DND-41 (cell line): ENCODE measurements around the gene NR3C1.

ENCODE experiments used
- ATAC-seq: fragments of 200-7000 bp; cut with Tn5 transposase; 3 replicates; pipeline ENCODE4 v1.9.1; 2021; ENCODE audit warnings: low read depth; ENCODE audit not compliant: insufficient read depth
- DNase-seq: peaks from one replicate; pipeline ENCODE4 v3.0.0-alpha.2; 2020
- H2AFZ ChIP-seq: 2 replicates; pipeline ENCODE4 v1.6.0; 2012; ENCODE audit warnings: low read depth, low read length
- H3K27ac ChIP-seq: 2 replicates; pipeline ENCODE4 v1.5.1; 2012; ENCODE audit warnings: low read length, inconsistent platforms
- H3K27me3 ChIP-seq: fragments of 200-600 bp; sonication (generic); 2 replicates; pipeline ENCODE4 v1.6.0; 2012; ENCODE audit warnings: low read length, mild to moderate bottlenecking, inconsistent platforms; ENCODE audit not compliant: insufficient read depth, poor library complexity
- H3K36me3 ChIP-seq: 2 replicates; pipeline ENCODE4 v1.5.1; 2012; ENCODE audit warnings: low read length, inconsistent platforms; ENCODE audit not compliant: insufficient read depth
- H3K4me1 ChIP-seq: 2 replicates; pipeline ENCODE4 v1.5.1; 2012; ENCODE audit warnings: mild to moderate bottlenecking, low read length; ENCODE audit not compliant: insufficient read depth
- H3K4me2 ChIP-seq: 2 replicates; pipeline ENCODE4 v1.6.0; 2012; ENCODE audit warnings: mild to moderate bottlenecking, moderate library complexity, low read length, inconsistent platforms; ENCODE audit not compliant: insufficient read depth
- H3K4me3 ChIP-seq, 2 experiments: fragments of 200-600 bp in 1 of 2; shearing (Covaris generic) in 1 of 2; 2 replicates each; pipeline ENCODE4 v1.5.1; 2012 to 2016; ENCODE audit warnings: inconsistent platforms in 2 of 2, low read length in 2 of 2, mild to moderate bottlenecking in 2 of 2, low read depth in 1 of 2, moderate library complexity in 1 of 2
- H3K79me2 ChIP-seq: 2 replicates; pipeline ENCODE4 v1.6.0; 2012; ENCODE audit warnings: low read length, inconsistent platforms; ENCODE audit not compliant: insufficient read depth
- H3K9ac ChIP-seq: 2 replicates; pipeline ENCODE4 v1.6.0; 2012; ENCODE audit warnings: low read depth, mild to moderate bottlenecking, inconsistent platforms, low read length, moderate library complexity
- H3K9me3 ChIP-seq: 2 replicates; pipeline ENCODE4 v1.5.1; 2012; ENCODE audit warnings: low read length, moderate library complexity, mild to moderate bottlenecking, inconsistent platforms; ENCODE audit not compliant: insufficient read depth, severe bottlenecking
- H4K20me1 ChIP-seq: 2 replicates; pipeline ENCODE4 v1.6.0; 2012; ENCODE audit warnings: low read length; ENCODE audit not compliant: insufficient read depth
- CTCF ChIP-seq: IDR thresholded peaks from 2 replicates; pipeline ENCODE4 v1.5.1; 2012; ENCODE audit warnings: borderline replicate concordance, low read length, moderate library complexity, mild to moderate bottlenecking; ENCODE audit not compliant: poor library complexity, severe bottlenecking; ENCODE audit errors: extremely low read depth
- EZH2 ChIP-seq: IDR thresholded peaks from 3 replicates; pipeline ENCODE4 v1.6.1; 2012; ENCODE audit warnings: borderline replicate concordance, low read depth, mild to moderate bottlenecking, moderate library complexity, low read length, inconsistent platforms; ENCODE audit not compliant: severe bottlenecking

Gene NR3C1

DNA sequence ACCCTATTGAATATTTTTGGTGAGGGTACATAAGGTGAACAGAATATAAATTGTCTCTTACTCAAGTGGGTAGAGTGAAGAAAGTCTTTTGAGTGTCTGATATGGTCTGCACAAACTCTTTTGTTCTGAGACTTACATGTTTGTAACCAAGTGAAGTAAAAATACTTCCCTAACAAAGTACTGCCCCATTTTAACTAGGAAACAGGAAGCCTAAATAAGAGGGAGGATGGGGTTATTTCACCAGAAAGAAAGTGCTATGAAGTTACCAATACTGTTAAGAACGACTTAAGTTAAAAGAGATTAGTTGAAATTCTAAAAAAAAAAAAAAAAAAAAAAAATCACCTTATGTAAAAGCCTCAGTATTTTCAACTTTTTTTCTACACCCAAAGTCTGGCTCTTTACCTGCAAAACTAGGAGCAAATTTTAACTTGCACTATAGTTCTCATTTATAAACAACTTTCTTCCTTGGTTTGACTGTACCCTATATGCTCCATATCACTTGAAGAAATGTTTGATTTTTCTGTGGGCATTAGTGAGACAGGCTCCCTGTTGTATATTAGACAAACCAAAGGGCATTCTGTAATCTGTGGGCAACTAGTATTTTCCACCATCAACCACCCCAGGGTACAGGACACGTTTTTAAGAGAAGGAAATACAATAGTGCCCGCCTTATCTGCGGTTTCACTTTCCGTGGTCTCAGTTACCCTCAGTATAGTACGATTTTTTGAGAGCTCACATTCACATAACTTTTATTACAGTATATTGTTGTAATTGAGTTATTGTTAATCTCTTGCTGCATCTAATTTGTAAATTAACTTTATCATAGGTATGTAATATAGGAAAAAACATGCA is 127.7 kb downstream of the NR3C1 start:
- ATAC-seq = peak; percentile 29; the same call in 1 of the 3 replicates
- no peak for DNase-seq
- no peak overlapping the region for H3K4me2 ChIP-seq
- no peaks in the 10 kb centered on the region for H3K4me1 ChIP-seq
- peaks cover 36% of the 10 kb centered on the region for H3K36me3 ChIP-seq
- no peak overlapping the region for H3K9ac ChIP-seq
- no peaks in the 10 kb centered on the region for H3K27me3 ChIP-seq
- H3K9me3 ChIP-seq = no peaks in the 10 kb centered on the region
- 0 out of 2 replicates have a peak, but pooled peaks cover 3% of the 10 kb centered on the region for H3K79me2 ChIP-seq
- no peak overlapping the region for H2AFZ ChIP-seq
- TF ChIP-seq EZH2 (no peak), CTCF (no peak)
- no peak overlapping the region; the same call in 1 of the 2 replicates for H3K27ac ChIP-seq
- H4K20me1 ChIP-seq = peaks cover 3% of the 10 kb centered on the region; the same call in 1 of the 2 replicates
- no peak overlapping the region for H3K4me3 ChIP-seq

- TF ChIP-seq EZH2 = no peak
- TF ChIP-seq CTCF = no peak
- H3K27ac ChIP-seq = no peak overlapping the region; the same call in 1 of the 2 replicates
- H3K9me3 ChIP-seq = peaks cover 4% of the 10 kb centered on the region
- peaks cover 3% of the 10 kb centered on the region; the same call in 1 of the 2 replicates for H4K20me1 ChIP-seq
- no peak overlapping the region for H3K4me3 ChIP-seq
- H3K9ac ChIP-seq = no peak overlapping the region
- DNase-seq (no peak), ATAC-seq (no peak)
- no peak overlapping the region for H3K4me2 ChIP-seq
- no peaks in the 10 kb centered on the region for H3K27me3 ChIP-seq
- H3K36me3 ChIP-seq = peaks cover 30% of the 10 kb centered on the region
- 0 out of 2 replicates have a peak, but pooled peaks cover 3% of the 10 kb centered on the region for H3K79me2 ChIP-seq
- no peaks in the 10 kb centered on the region for H3K4me1 ChIP-seq
- no peak overlapping the region for H2AFZ ChIP-seq
Observed at GRCh38 chr5:143274952-143275351, 128.5 kb downstream of the NR3C1 start.

DNA sequence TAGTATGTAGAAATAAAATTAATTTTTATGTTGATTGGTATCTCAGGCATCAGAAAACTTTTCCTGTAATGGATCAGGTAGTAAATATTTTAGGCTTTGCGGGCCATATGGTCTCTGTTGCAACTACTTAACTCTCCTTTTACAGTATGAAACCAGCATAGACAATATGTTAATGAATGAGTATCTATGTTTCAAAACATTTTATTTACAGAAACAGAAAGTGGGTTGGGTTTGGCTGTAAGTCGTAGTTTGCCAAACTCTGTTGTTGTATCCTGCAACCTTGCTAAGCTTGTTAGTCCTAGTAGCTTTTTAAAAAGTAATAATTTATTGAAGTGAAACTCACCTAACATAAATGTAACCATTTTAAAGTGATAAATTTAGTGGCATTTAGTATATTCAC is 132.1 kb downstream of the NR3C1 start:
- no peak overlapping the region for H2AFZ ChIP-seq
- no peak overlapping the region for H3K4me3 ChIP-seq
- H3K9me3 ChIP-seq = peaks cover 7% of the 10 kb centered on the region
- TF ChIP-seq CTCF = no peak
- TF ChIP-seq EZH2 = no peak
- no peaks in the 10 kb centered on the region for H3K4me1 ChIP-seq
- no peak overlapping the region for H3K4me2 ChIP-seq
- no peaks in the 10 kb centered on the region for H4K20me1 ChIP-seq
- no peaks in the 10 kb centered on the region for H3K79me2 ChIP-seq
- H3K27ac ChIP-seq = no peak overlapping the region
- DNase-seq (no peak), ATAC-seq (no peak)
- peaks cover 7% of the 10 kb centered on the region; the same call in 1 of the 2 replicates for H3K36me3 ChIP-seq
- H3K9ac ChIP-seq = no peak overlapping the region
- no peaks in the 10 kb centered on the region for H3K27me3 ChIP-seq
